ENCODE measurements around the gene SRGN.
A peak's percentile ranks its signal among the peaks of the same experiment; 100 is the strongest.
"Not testable (repeated sequence)": the region's sequence is repeated elsewhere in the genome, so short reads cannot be mapped to it uniquely, and the experiment has no call there.

SRGN gene

DNA sequence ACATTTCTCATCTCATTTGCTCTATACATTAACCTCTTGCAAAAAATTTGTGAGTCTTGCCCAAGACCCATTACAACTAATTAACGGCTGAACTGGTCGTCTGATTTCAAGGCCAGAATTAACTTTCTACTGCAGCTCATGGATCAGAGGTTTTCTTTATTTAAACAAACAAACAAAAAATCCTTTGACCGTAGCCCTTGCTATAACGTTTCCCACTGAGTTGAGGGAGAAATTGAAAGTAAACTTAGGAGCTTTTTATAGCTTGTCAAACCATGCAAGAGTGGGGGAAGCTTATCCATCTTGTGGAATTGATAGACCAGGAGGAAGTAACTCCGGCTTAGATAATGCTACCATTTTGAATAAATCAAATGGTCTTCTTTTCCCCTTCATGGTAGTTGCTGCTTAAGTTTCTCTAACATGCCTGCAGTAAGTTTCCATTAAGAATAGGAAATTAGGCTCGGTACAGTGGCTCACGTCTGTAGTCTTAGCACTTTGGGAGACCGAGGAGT, 3.3 kb downstream of the SRGN start:
- peak in 1 of 2 donors; percentile 39 for DNase-seq

DNA sequence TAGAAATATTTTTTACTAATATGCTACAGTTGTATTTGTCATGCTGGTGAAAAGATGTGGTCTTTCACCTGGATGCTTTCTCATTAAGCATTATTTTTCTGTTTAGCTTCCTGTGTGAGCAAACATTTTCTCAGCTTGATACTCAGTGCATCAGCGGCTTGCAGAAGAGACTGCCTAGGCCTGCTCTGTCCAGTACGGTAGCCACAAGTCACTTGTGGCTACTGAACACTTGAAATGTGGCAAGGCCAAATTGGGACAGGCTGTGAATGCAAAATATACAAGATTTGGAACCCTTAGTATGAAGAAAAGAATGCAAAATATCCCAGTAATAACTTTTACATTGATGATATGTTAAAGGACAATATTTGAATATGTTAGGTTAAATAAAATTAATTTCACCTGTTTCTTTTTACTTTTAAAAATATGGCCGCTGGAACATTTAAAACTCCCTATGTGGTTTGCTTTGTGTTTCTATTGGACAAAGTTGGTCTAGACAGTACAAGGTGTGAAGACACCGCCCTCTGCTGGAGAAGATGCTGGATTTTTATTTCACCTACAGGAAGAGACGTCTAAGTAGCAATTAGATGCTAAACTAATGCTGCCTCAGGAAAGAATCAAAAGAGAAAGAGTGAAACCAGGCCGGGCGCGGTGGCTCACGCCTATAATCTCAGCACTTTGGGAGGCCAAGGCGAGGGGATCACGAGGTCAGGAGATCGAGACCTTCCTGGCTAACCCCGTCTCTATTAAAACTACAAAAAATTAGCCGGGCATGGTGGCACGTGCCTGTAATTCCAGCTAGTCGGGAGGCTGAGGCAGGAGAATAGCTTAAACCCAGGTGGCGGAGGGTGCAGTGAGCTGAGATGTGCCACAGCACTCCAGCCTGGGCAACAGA, 5.3 kb downstream of the SRGN start:
- DNase-seq: peak; percentile 86 to 93

DNA sequence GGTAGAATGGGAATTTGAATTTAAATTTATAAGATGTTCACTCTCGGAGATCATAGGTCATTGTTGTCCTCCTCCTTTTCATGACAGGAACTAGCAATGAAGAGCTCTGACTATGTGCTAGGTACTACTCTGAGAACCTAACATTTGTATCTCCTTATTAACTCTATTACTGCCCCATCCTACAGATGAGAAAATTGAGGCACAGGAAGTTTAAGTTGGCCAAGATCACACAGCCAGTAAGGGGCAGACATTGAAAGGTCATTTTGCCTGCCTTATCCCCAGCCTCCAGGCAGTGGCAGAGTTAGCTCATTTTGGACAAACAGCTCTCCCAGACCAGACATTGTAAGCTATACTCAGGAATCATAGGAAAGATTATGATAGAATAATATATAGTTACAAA, 6.0 kb downstream of the SRGN start:
- DNase-seq: peak in 1 of 2 donors; percentile 18

DNA sequence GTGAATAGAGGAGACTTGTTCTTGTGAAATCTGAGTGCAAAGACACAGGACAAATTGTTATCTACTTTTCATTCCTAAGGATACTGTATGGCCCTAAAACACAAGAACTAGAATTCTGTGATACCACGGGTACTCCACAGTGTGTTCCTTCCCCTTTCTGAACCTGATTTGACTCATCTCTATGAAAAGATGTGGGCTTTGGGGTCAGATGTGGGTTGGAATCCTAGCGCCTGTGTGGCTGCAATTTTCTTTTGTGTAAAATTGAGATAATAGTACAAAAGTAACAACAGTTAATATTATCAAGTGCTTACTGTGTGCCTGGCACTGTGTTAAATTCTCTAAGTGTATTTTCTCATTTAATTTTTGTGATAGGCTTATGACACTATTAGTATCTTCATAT, 8.1 kb downstream of the SRGN start:
- DNase-seq: peak in 1 of 2 donors; percentile 22

DNA sequence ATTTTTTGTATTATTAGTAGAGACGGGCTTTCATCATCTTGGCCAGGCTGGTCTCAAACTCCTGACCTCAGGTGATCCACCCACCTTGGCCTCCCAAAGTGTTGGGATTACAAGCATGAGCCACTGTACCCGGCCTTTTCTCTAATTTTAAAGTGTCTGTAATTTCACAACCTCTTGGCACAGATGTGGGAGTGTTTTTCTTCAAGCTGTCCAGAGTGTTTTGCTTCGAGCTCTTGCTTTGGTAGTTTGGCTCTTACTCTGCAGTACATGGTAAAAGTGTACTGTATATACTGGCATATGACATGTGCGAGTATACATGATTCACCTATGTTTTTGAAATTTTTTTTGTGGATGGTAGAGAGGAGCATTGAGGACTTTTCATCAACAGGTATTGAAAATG, 9.8 kb downstream of the SRGN start:
- peak in 1 of 2 donors; percentile 13 for DNase-seq

DNA sequence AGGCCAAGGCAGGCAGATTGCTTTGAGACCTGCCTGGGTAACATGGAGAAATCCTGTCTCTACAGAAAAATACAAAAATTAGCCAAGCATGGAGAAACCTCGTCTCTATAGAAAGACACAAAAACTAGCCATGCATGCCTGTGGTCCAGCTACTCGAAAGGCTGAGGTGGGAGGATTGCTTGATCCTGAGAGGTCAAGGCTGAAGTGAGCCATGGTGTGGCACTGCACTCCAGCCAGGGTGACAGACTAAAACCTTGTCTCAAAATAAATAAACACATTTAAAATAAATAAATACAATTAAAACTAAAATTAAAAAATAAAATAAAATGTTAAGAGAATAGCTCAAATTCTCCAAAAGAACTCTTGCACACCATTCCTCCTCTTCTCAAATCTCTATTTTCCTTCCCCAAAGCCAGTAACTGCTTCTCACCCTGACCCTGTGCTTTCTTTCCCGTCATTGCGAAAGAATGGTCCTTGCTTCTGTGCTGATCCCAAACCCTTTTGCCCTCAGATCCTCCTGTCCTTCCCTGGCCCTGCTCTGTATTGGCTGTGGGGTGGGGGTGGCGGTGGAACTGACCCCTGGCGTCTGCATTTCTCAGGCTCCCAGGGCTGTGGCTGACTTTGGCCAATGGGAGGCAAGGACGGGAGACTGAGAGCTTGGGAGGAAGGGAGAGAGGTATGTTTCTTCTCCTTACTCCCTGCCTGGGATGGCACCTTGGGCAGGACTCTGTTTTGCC, 12.4 kb downstream of the SRGN start:
- DNase-seq: peak in 1 of 2 donors; percentile 16

DNA sequence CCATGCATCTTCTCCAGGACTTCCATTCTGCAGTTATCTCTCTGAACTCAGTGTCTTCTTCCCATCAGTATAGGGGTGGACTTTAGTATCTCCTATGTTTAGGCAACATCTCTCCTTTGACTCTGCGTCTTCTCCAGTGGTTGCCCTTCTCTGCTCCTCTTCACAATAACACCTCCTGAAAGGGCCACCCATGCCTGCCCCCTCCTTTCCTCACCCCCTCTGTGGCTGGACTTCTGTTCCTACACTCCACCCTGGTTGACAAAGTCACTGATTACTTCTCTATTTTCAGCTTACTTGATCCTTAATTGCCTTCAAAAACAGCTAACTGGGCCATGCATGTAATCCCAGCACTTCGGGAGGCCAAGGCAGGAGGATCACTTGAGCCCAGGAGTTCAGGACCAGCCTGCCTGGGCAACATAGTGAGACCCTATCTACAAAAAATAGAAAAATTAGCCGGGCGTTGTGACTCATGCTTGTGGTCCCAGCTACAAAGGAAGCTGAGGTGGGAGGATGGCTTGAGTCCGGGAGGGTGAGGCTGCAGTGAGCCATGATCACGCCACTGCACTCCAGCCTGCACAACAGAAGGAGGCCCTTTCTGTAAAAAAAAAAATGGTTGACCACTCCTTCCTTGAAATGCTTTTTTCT, 13.7 kb downstream of the SRGN start:
- DNase-seq: peak; percentile 44 to 46

DNA sequence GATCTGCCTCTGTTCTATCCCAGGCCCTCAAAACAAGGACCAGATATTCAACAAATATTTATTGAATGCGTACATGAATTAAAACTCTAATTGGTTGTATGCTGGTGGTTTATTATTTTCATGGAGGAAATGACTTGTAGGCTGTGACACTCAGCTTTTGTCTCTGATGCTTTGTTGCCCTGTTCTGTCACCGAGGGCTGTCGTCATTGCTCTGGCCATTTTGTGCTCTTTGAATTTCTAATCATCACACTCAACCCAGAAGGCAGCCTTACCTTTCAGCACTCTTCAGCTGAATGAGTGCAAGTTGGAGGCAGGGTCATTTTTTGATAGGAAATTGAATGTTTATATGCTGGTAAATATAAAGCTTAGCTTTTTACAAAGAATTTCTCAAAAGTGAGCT, 14.5 kb downstream of the SRGN start:
- peak in 1 of 2 donors; percentile 21 for DNase-seq

DNA sequence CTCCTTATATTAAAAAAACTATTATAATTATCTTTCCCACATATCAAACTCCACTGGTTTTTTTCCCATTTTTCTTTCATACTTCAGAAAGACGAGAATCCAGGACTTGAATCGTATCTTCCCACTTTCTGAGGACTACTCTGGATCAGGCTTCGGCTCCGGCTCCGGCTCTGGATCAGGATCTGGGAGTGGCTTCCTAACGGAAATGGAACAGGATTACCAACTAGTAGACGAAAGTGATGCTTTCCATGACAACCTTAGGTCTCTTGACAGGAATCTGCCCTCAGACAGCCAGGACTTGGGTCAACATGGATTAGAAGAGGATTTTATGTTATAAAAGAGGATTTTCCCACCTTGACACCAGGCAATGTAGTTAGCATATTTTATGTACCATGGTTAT, 15.9 kb downstream of the SRGN start:
- peak in 1 of 2 donors; percentile 7 for DNase-seq

DNA sequence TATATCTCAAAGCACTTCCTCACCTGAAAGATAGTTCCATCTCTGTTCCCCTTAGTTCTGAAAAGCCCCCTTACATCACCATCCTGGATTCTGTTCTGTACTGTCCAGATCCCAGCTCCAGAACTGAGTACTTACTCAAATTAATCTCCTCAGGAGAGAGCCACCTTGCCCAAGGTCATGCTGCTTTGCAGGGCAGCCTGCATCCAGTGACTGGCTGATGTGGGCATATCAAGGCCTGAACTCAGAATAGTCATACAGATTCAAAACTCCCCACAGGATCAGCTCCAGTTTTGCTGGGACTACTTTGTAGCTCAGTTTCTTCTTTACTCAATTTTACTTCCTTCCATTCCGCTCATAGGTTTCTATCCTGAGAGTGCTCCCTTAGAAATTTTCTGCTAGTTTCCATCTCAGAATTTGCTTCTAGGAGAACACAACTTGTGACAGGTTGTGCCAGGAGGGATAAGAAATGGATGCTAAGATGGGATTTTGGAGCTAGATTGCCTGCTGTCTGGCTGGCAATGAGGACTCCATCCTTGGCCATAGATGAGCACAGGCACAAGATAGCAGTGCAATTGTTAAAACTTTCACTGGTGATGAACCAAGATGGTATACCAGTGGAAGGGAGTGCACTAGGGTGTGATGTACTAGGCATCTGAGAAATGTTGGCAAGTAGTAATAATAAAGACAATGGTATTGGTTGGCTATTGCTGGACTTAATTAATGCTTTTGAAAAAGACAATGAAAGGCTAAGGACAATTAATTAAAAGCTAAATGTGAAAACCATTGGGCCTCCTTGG, 17.3 kb downstream of the SRGN start:
- DNase-seq: peak in 1 of 2 donors; percentile 31

DNA sequence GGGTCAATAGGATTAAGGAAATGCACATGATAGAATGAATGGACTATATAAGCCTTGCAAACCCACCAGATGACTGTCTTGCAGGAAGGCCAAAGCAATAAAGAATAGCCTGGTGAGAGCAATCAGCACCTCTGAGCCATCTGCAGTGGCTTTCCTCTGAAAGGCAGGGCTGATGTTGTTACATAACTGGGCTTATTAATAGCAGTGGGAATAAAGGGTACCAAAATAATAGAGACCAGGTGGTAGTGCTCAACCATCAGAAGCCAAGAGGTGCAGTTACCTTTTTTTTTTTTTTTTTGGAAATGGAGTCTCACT, 19.2 kb downstream of the SRGN start:
- DNase-seq: no peak

DNA sequence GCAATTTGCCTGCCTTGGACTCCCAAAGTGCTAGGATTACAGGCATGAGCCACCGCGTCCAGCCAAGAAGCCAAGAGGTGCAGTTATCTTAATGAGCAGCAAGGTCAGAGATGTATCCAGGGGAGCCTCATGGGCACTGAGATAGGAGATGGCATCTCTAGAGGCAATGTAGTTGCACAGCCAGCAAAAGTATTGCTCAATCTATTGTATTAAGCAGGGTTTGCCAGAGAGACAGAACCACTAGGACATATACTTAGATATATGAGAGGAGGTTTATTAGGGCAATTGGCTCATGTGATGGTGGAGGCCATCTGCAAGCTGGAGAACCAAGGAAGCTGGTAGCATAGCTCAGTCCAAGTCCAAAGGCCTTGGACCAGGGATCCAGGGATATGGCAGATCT, 19.8 kb downstream of the SRGN start:
- DNase-seq: peak in 1 of 2 donors; percentile 36

DNA sequence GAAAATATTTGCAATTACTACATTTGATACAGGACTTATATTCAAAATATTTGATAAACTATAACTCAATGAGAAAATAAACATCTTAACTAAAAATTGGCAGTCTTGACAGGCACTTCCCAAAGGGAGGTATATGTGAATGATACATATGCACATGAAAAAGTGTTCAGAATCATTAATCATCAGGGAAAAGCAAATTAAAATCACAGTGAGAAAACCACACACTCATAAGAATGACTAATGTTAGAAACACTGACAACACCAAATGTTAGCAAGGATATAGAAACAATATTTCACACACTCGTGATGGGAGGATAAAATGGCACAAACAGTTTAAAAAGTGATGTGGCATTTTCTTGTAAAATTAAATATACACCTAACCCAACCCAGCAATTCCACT, 32.0 kb downstream of the SRGN start:
- DNase-seq: no peak

DNA sequence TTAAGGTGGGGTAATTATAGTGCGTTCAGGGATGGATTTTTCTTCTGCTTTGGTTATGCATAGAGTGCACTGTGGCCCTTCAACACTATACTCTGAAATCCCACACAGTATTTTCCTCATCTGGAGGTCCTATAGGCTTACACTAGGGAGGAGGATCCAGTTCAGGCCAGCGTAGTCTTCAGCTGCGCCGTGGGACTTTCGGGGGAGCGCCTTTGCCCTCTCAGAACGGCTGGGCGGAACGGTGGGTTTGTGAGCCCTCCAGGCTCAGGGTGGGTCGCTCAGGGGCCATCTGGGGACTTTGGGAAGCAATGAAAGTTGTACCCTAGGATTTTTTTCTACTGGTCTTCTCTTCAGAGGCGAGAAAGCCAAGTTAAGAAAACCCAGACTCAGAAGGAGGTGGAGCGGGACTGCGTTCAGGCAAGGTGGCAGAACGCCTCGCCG, 35.4 kb downstream of the SRGN start:
- no peak for DNase-seq

DNA sequence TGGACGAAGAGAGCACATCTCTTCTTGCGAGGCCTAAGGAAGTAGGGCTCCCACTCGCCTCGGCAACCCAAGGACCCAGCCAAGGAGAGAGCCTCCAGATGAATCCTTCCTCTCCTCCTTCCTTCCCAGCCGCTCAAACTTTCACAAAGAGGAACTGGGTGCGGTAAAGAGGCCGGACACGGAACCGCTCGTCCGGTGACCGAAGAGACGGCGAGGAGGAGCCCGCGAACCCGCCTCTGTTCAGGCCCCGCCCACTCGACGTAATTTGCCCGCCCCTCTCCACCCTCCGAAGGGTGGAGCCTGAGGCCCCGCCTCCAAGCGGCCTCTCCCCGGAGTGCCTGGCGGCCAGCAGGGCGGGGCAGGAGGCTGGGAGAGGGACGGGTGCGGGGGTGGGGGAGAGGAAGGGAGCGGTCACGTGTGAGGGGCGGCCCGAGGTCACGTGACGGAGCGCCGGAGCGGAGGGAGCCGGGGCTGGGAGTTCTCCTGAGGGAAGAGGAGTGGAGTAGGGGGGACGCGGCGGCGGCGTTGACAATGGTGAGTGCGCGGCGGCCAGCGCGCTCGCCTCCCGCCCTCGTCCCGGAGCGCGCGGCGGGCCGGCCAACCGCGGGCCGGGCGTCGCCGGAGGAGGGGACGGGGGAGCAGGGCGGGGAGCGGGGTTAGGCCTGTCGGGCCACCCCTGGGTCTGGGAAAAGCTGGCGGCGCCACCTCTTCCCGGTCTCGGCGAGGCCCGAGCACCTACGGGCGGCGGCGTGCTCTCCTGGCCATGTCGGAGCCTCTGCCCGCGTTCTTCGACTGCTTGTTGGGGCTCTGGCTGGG, 36.1 kb downstream of the SRGN start, which contains the start of gene VPS26A:
Gene VPS26A, plus strand, starts transcription at position 432 of the 816 bp plus-strand sequence. Its CDS starts 100 bp downstream, at position 532.
- DNase-seq: peak; percentile 98

DNA sequence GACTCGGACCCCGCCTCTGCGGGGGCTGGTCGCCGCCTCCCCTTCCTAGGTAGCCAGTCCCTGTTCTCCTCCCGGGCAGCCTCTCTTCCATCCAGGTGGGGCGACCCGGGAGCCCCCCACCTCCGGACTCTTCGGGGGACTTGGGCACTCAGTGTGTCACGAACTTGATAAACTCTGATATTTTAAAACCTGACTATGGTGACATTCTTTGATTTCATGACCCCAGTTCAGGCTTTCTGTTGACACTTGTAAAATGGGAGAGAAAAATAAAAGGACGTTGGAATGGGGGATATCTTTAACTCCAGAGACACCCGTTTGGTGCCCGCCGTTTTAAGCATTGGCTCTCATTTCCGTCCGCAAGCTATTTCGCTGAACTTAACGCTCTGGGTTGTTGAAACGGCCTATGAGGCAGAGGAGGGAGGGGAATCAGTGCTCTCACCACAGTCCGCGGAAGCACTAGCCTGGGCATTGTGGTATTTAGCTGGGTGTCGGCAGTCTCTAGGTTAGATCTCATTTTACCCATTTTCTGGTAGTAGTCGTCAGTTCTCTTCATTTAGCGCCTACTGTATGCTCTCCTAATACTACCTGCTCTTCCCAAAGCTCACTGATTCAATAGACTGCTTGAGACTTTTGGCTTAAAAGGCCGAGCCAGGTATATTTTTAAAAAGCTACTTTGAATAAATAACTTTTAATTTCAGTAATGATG, 36.8 kb downstream of the SRGN start:
- DNase-seq: peak; percentile 73 to 82

DNA sequence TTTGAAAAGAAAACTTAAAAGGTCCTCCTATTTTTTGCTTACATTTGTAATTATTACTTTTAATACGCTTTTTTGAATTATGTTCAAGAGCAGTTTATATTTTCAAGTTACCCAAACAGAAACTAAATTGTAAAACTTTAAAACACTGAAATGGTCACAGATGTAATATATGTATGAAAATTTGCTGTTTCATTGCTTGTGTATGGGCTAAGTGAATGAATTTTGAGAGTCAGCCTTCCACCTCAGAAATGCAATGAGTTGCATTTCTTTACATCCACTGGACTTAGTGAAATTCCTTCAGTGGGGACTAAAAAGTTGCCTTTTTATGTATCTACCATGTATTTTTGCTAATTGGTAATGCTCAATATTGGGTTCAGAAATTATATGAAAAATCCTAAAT, 37.7 kb downstream of the SRGN start:
- no peak for DNase-seq

DNA sequence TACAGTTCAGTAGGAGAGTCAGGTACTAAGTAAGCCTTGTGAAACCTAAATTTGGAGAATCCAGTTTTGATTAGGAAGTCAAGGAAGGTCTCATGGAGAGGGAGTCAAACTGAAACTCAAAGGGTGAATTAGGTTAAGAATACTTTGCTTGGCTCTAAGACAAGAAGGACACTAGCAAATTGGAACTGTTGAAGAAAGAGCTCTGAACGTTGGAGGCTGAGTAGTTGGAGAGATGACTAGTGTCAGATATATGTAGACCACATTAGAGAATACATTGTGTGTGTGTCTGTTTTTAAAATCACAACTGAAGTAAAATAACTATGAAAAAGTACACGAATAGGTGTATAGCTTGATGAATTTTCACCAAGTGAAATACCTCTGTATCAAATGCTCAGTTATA, 42.3 kb downstream of the SRGN start:
- DNase-seq: no peak

DNA sequence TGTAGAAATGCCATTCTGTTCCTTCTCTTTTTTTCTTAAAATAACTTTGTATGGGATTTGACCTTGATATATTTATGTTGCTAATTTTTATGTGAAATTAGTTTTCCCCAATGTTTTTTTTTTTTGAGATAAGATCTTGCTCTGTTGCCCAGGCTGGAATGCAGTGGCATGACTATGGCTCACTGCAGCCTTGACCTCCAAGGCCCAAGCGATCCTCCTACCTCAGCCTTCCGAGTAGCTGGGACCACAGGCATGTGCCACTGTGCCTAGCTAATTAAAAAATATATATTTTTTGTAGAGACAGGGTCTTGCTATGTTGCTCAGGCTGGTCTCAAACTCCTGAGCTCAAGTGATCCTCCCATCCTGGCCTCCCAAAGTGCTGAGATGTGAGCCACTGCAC, 52.1 kb downstream of the SRGN start:
- DNase-seq: no peak

DNA sequence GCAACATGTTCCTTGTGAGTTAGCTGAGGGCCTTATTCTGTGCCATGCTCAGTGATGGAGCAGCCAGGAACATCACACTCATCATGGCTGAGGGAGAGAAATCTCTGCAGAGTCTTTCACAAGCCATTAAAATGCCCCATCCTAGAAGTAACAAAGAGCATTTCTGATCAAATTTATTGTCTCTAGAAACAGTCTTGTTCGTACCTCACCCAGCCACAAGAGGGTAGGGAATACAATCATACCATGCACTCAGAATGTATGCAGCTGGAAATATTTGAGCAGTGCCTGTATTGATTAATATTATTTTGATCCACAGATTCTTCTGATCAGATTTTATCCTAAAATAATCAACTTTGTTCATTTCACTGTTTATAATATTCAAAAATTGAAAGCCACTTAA, 53.4 kb downstream of the SRGN start:
- DNase-seq: no peak

DNA sequence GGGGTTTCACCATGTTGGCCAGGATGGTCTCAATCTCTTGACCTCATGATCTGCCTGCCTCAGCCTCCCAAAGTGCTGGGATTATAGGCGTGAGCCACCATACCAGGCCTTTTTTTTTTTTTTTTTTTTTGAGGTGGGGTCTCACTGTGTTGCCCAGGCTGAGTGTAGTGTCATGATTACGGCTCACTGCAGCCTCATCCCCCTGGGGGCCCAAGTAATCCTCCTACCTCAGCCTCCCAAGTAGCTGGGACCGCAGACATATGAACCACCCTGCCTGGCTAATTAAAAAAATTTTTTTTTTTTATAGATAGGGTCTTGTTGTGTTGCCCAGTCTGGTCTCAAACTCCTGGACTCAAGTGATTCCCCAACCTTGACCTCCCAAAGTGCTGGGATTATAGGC, 54.2 kb downstream of the SRGN start:
- not testable (repeated sequence) for DNase-seq

Measured in CD4-positive, alpha-beta T cell treated with Interferon alpha-2 for 1 hour (primary cell).